Retina (tissue), 1 donor: ENCODE data around the gene RSPH10B2.
"Not testable (repeated sequence)": the region's sequence is repeated elsewhere in the genome, so short reads cannot be mapped to it uniquely, and the experiment has no call there.

Experiments used
- DNase-seq: peaks from one replicate; pipeline ENCODE4 v3.0.0-alpha.2; 2016

Gene RSPH10B2

GRCh38 chr7:6843654-6844053 is 89.8 kb downstream of the RSPH10B2 start:
- DNase-seq = not testable (repeated sequence)

- not testable (repeated sequence) for DNase-seq
Observed at GRCh38 chr7:6845971-6846449, 92.1 kb downstream of the RSPH10B2 start.

- DNase-seq = not testable (repeated sequence)
Observed at GRCh38 chr7:6847751-6848150, 93.8 kb downstream of the RSPH10B2 start.
